NT2/D1 (cell line): Measurements from ENCODE around the gene CDH4.

ENCODE experiments used
- DNase-seq: peaks from one replicate; pipeline ENCODE4 v3.0.0-alpha.2; 2011; ENCODE audit warnings: low read depth, low spot score
- H3K27me3 ChIP-seq: 2 replicates; pipeline ENCODE4 v1.6.0; 2011; ENCODE audit warnings: mild to moderate bottlenecking; ENCODE audit not compliant: insufficient read length, insufficient read depth
- H3K36me3 ChIP-seq: 2 replicates; pipeline ENCODE4 v1.6.1; 2011; ENCODE audit warnings: mild to moderate bottlenecking, low read length, mixed read lengths; ENCODE audit not compliant: insufficient read depth, insufficient read length
- H3K4me1 ChIP-seq: 2 replicates; pipeline ENCODE4 v1.5.1; 2011; ENCODE audit not compliant: insufficient read depth, insufficient read length
- H3K4me3 ChIP-seq: 2 replicates; pipeline ENCODE4 v1.5.1; 2011; ENCODE audit warnings: low read depth; ENCODE audit not compliant: insufficient read length
- H3K9ac ChIP-seq: 2 replicates; pipeline ENCODE4 v1.6.0; 2011; ENCODE audit warnings: low read depth; ENCODE audit not compliant: insufficient read length
- H3K9me3 ChIP-seq: 2 replicates; pipeline ENCODE4 v1.5.1; 2011; ENCODE audit warnings: mild to moderate bottlenecking, low read length; ENCODE audit not compliant: insufficient read depth
- SUZ12 ChIP-seq: IDR thresholded peaks from 2 replicates; pipeline ENCODE4 v1.6.1; 2011; ENCODE audit not compliant: insufficient read length, insufficient read depth; ENCODE audit errors: extremely low read depth
- YY1 ChIP-seq: IDR thresholded peaks from 2 replicates; pipeline ENCODE4 v1.6.1; 2011; ENCODE audit not compliant: insufficient read length, insufficient read depth
- ZNF274 ChIP-seq: IDR thresholded peaks from 2 replicates; pipeline ENCODE4 v1.6.1; 2011; ENCODE audit warnings: mild to moderate bottlenecking, low read depth, low read length

Gene CDH4

GRCh38 chr20:61238813-61239212, 13.2 kb upstream of the CDH4 start:
- Histone ChIP-seq H3K36me3 (no peaks in the 10 kb centered on the region), H3K9ac (no peak overlapping the region), H3K9me3 (peaks cover 37% of the 10 kb centered on the region), H3K27me3 (peaks cover 95% of the 10 kb centered on the region), H3K4me1 (no peaks in the 10 kb centered on the region), H3K4me3 (no peak overlapping the region)
- TF ChIP-seq ZNF274 (no peak), SUZ12 (no peak), YY1 (no peak)
- no peak for DNase-seq

DNA sequence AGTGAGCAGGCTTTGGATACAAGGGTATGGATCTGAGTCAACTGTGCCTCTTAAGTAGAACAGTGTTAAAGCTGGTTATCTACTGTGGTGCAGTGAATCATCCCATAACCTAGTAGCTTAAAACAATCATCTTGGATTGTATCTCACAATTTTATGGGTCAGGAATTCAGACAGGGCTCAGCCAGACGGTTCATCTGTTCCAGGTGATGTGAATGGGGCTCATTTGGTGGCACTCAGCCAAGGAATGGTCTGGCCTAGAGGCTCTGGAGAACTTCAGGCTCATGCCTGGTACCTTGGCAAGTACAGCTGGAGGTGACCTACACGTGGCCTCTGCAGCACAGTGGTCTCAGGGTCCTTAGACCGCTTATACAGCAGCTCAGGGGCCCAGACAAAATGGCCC, 11.2 kb upstream of the CDH4 start:
- H3K4me3 ChIP-seq: no peak overlapping the region
- no peak for DNase-seq
- TF ChIP-seq SUZ12 (no peak), ZNF274 (no peak), YY1 (no peak)
- peaks cover 95% of the 10 kb centered on the region for H3K27me3 ChIP-seq
- H3K36me3 ChIP-seq: no peaks in the 10 kb centered on the region
- no peak overlapping the region for H3K9ac ChIP-seq
- peaks cover 37% of the 10 kb centered on the region for H3K9me3 ChIP-seq
- no peaks in the 10 kb centered on the region for H3K4me1 ChIP-seq

DNA sequence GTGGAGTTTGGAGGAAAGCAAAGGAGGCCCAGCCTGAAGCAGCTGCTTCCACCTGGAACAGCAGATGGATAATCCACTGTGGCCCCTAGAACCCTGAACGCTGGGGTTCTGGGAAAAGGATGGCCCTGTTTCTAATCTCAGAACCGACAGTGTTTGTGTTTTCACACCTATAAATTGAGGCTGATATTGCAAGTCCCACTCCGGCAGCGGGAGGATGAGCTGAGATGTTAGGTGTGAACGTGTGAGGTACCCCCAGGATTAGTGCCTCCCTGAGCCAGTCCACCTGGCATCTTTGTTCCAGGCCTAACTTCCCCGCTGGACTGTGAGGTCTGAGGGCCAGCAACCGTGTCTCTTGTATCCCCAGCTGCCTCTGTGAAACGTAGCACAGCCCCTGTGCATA, 7.8 kb upstream of the CDH4 start:
- H3K36me3 ChIP-seq: no peaks in the 10 kb centered on the region
- peaks cover 96% of the 10 kb centered on the region for H3K27me3 ChIP-seq
- no peak overlapping the region for H3K4me3 ChIP-seq
- no peaks in the 10 kb centered on the region for H3K4me1 ChIP-seq
- H3K9me3 ChIP-seq: peaks cover 34% of the 10 kb centered on the region
- no peak for TF ChIP-seq ZNF274
- no peak for TF ChIP-seq YY1
- no peak for TF ChIP-seq SUZ12
- no peak overlapping the region for H3K9ac ChIP-seq
- DNase-seq: no peak

GRCh38 chr20:61246269-61246668, 5.8 kb upstream of the CDH4 start:
- no peak overlapping the region for H3K9ac ChIP-seq
- peaks cover under 1% of the 10 kb centered on the region for H3K4me1 ChIP-seq
- TF ChIP-seq YY1 (no peak), ZNF274 (no peak), SUZ12 (no peak)
- no peak overlapping the region for H3K4me3 ChIP-seq
- no peaks in the 10 kb centered on the region for H3K36me3 ChIP-seq
- no peak for DNase-seq
- H3K9me3 ChIP-seq: peaks cover 14% of the 10 kb centered on the region
- peaks cover 96% of the 10 kb centered on the region for H3K27me3 ChIP-seq

DNA sequence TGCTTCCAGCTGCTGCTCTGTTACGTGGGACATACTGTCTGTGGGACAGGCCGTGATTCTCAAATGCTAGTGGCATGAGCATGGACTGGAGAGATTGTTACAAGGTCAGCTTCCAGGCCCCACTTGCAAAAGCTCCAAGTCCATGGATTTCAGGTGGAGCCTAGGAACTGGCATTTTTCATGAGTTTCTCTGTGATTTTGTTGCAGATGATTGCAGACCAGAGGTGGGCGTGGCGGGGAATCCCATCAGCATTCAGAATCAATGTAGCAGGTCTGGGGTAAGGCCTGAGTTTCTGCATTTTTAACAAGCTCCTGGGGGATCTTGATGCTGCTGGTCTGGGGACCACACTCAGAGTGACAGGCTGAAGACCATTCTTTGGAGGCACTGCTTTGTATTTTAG, 2.4 kb upstream of the CDH4 start:
- H3K9ac ChIP-seq: no peak overlapping the region
- TF ChIP-seq ZNF274 (no peak), SUZ12 (no peak), YY1 (no peak)
- no peaks in the 10 kb centered on the region for H3K36me3 ChIP-seq
- H3K4me3 ChIP-seq: no peak overlapping the region
- peaks cover 91% of the 10 kb centered on the region for H3K27me3 ChIP-seq
- H3K4me1 ChIP-seq: peaks cover 12% of the 10 kb centered on the region
- H3K9me3 ChIP-seq: no peaks in the 10 kb centered on the region
- no peak for DNase-seq

- Histone ChIP-seq H3K9me3 (no peaks in the 10 kb centered on the region), H3K4me1 (peaks cover 12% of the 10 kb centered on the region), H3K36me3 (peaks cover 7% of the 10 kb centered on the region), H3K9ac (peak overlapping the region; percentile 81), H3K4me3 (peak overlapping the region; percentile 56), H3K27me3 (peaks cover 87% of the 10 kb centered on the region)
- TF ChIP-seq YY1 (no peak), ZNF274 (no peak), SUZ12 (no peak)
- no peak for DNase-seq
Measured at GRCh38 chr20:61252601-61253263, 671 bp downstream of the CDH4 start.

DNA sequence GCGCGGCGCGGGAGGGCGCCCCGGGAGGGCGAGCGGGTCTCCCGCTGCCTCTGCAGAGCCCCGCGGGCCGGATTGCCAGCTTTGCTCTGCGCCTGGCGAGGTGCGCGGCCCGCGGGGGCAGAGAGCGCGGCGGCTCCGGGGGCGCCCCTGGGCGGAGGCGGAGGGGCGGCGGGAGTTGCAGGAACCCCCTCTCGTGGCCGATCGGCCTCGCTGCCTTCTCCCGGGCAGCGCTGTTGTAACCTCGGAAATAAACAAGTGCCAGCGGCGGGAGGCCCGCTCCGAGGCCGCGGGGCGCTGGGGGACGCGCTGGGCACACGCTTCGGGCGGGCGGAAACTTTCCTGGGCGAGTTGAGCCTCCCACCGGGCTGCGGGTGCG, 1.2 kb downstream of the CDH4 start:
- peak overlapping the region; percentile 81 for H3K9ac ChIP-seq
- H3K4me3 ChIP-seq: peak overlapping the region; percentile 56

More for the DNA sequence above, 1.2 kb downstream of the CDH4 start:
- H3K36me3 ChIP-seq: peaks cover 7% of the 10 kb centered on the region
- DNase-seq: no peak
- peaks cover 12% of the 10 kb centered on the region for H3K4me1 ChIP-seq
- H3K9me3 ChIP-seq: no peaks in the 10 kb centered on the region
- TF ChIP-seq ZNF274 (no peak), YY1 (no peak), SUZ12 (no peak)
- peaks cover 82% of the 10 kb centered on the region for H3K27me3 ChIP-seq
